Pancreas (tissue), 10 donors: Measurements from ENCODE around the gene USP1. TPM values are rescaled to one million over a fixed set of nuclear protein-coding genes. Genes with fewer than 3 reads are reported as not detected.

ENCODE experiments used
- ATAC-seq, 4 donors: fragments of 200-7000 bp; cut with Tn5 transposase; one replicate each; pipeline versions ENCODE4 v1.8.0 to v1.9.1; 2020; ENCODE audit warnings: mild to moderate bottlenecking in 4 of 4, moderate library complexity in 4 of 4
- DNase-seq, 6 donors: peaks; one replicate each; pipeline ENCODE4 v3.0.0-alpha.2; 2020
- FAIRE-seq: peaks from 2 replicates; lab custom pipeline; 2012; peaks lifted over from hg19 to GRCh38; lab: Jason Lieb, UNC
- H3K27ac ChIP-seq, 4 donors: fragments of 200-600 bp; sonication (generic); 1 replicate in 3 of 4; 2 replicates in 1 of 4; pipeline versions ENCODE4 v1.5.0 to v1.8.0; 2020
- H3K27me3 ChIP-seq, 4 donors: fragments of 200-600 bp; one replicate each; pipeline ENCODE4 v1.8.0; 2021
- H3K36me3 ChIP-seq, 3 donors: fragments of 200-600 bp; sonication (generic) in 1 of 3; one replicate each; pipeline versions ENCODE4 v1.5.0 to v1.8.0; 2020 to 2021
- H3K4me1 ChIP-seq, 3 donors: fragments of 200-600 bp; one replicate each; pipeline ENCODE4 v1.8.0; 2021
- H3K4me3 ChIP-seq, 4 donors: fragments of 200-600 bp; sonication (generic) in 2 of 4; one replicate each; pipeline versions ENCODE4 v1.5.0 to v1.8.0; 2020 to 2021
- H3K9me3 ChIP-seq, 4 donors: fragments of 200-600 bp; one replicate each; pipeline ENCODE4 v1.8.0; 2021
- WGBS, 2 donors: extraction: QIAGEN DNeasy Blood & Tissue Kit; methylation state at CpG; one replicate each; pipeline ENCODE4 v1.1.7; 2013; 5-methylcytosine and 5-hydroxymethylcytosine counted together
- intact Hi-C, 3 donors: fragments of 100-400 bp; cut with DNase I; formaldehyde crosslinking; loops; one replicate each; pipeline versions ENCODE4 v1.11.1 to v1.14.2; 2022
- polyA plus RNA-seq, 2 donors: library from polyadenylated mRNA; stranded (reverse); fragments of 200-250 nt; gene quantifications; one replicate each; pipeline ENCODE4 v1.2.3, GENCODE V29; 2013
- total RNA-seq, 6 donors: library from RNA; stranded (reverse); fragmentation: NEBNext Ultra II Directional in 4 of 6; extraction: Animal tissue kit (Norgen Biotek cat#: 25700) in 4 of 6; gene quantifications; one replicate each; pipeline versions ENCODE4 v1.2.1 to v1.2.4, GENCODE V29; 2021 to 2023
- TF ChIP-seq, protein P1 (sequence below), 4 donors: fragments of 200-600 bp; sonication (generic) in 3 of 4; IDR thresholded peaks; one replicate each; pipeline versions ENCODE4 v1.5.0 to v1.8.0; 2021; ENCODE audit warnings: antibody characterized with exemption in 4 of 4
- donor health status: healthy with polysubstance abuse.
- donor health status: DM: no; HTN: no; CAD: no; lungs with moderate emphysema.
- donor health status: DM: no; HTN: no; CAD: no.
- donor health status: control.
- donor health status: control.
- donor health status: Bipolar disorder and iron deficiency.
- donor health status: DM: yes; HTN: yes; CAD: no.
- donor health status: DM: no; HTN: no; CAD: no.
- donor health status: DM: no; HTN: no; CAD: no.
- donor health status: DM: yes; HTN: yes; CAD: no.

The USP1 gene
- total and polyA plus RNA-seq, 8 donors, result 3.6 to 12.8 (median 10.3) TPM

- no peak for FAIRE-seq
- no peak for ATAC-seq
- intact Hi-C loops, result no loop called here
These were observed 38.5 kb upstream of the USP1 start for GRCh38 chr1:62398377-62398776.

DNA sequence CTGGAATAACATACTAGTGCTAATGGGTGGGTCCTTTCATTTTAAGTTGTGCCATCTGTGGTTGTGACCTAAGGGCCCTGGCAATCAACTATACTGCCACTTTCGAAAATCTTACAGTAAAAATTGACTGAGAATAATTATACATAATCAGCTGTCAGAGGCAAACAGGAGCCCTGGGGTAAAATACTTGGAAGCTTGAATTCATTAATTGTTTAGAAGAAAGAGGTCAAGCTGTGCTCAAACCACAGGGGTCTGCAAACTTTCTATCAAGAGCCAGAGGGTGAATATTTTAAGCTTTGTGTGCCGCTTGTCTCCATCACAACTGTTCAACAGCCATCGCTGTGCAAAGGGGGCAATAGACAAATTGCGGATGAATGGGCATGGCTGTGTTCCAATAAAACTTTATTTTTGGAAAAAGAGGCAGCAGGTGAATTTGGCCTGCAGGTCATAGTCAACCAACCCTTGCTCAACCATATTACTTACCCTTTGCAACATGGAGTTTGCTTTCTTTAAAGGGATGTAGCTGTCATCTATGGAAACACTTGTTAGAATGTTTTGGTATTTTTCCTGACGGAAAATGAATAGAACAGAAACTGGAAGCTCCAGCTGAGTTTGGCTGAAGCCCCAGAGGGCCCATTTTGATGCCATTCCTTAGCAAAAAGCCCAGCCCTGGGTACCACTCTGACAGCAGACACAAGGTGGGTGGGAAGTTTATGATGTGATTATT is 35.7 kb upstream of the USP1 start:
- intact Hi-C loops, result loop anchor here in 1 of 3 donors (10.0 kb wide), 1 partner anchor 226 kb away; no protein-coding TSS in a partner anchor
- Histone ChIP-seq H3K4me3 (no peak overlapping the region), H3K9me3 (no peaks in the 10 kb centered on the region), H3K27ac (no peak overlapping the region), H3K36me3 (no peaks in the 10 kb centered on the region), H3K27me3 (no peaks in the 10 kb centered on the region), H3K4me1 (no peaks in the 10 kb centered on the region)
- DNase-seq (no peak), FAIRE-seq (no peak), ATAC-seq (no peak)
- TF ChIP-seq, protein P1, sequence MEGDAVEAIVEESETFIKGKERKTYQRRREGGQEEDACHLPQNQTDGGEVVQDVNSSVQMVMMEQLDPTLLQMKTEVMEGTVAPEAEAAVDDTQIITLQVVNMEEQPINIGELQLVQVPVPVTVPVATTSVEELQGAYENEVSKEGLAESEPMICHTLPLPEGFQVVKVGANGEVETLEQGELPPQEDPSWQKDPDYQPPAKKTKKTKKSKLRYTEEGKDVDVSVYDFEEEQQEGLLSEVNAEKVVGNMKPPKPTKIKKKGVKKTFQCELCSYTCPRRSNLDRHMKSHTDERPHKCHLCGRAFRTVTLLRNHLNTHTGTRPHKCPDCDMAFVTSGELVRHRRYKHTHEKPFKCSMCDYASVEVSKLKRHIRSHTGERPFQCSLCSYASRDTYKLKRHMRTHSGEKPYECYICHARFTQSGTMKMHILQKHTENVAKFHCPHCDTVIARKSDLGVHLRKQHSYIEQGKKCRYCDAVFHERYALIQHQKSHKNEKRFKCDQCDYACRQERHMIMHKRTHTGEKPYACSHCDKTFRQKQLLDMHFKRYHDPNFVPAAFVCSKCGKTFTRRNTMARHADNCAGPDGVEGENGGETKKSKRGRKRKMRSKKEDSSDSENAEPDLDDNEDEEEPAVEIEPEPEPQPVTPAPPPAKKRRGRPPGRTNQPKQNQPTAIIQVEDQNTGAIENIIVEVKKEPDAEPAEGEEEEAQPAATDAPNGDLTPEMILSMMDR (IDR thresholded peaks at IDR 0.05), result no peak
- WGBS, 2 donors, result 91 to 92% methylated on average over 5 of the region's 5 CpGs

More at GRCh38 chr1:62398377-62398776, 38.5 kb upstream of the USP1 start:
- no peak overlapping the region for H3K4me3 ChIP-seq
- H3K4me1 ChIP-seq, result no peaks in the 10 kb centered on the region
- no peak for DNase-seq
- no peak overlapping the region for H3K27ac ChIP-seq
- no peaks in the 10 kb centered on the region for H3K27me3 ChIP-seq
- TF ChIP-seq, protein P1 (IDR thresholded peaks at IDR 0.05), result no peak
- 88 to 93% methylated on average over 6 to 8 of the region's 8 CpGs for WGBS, 2 donors
- H3K9me3 ChIP-seq, result no peaks in the 10 kb centered on the region
- H3K36me3 ChIP-seq, result no peaks in the 10 kb centered on the region

- H3K36me3 ChIP-seq, result no peaks in the 10 kb centered on the region
- FAIRE-seq (no peak), ATAC-seq (no peak), DNase-seq (no peak)
- 90 to 98% methylated on average over 2 of the region's 2 CpGs for WGBS, 2 donors
- no peaks in the 10 kb centered on the region for H3K9me3 ChIP-seq
- H3K4me3 ChIP-seq, result no peak overlapping the region
- TF ChIP-seq, protein P1 (IDR thresholded peaks at IDR 0.05), result no peak
- no peak overlapping the region for H3K27ac ChIP-seq
- intact Hi-C loops, result loop anchor here in 1 of 3 donors (10.0 kb wide), 1 partner anchor 230 kb away; no protein-coding TSS in a partner anchor
- no peaks in the 10 kb centered on the region for H3K4me1 ChIP-seq
- H3K27me3 ChIP-seq, result no peaks in the 10 kb centered on the region
These were observed 31.6 kb upstream of the USP1 start for GRCh38 chr1:62405247-62405646.

GRCh38 chr1:62406576-62406975 is 30.3 kb upstream of the USP1 start:
- no peaks in the 10 kb centered on the region for H3K4me1 ChIP-seq
- TF ChIP-seq, protein P1 (IDR thresholded peaks at IDR 0.05), result no peak
- FAIRE-seq (no peak), ATAC-seq (no peak), DNase-seq (no peak)
- H3K4me3 ChIP-seq, result no peak overlapping the region
- WGBS, 2 donors, result 73 to 78% methylated on average over 3 of the region's 3 CpGs
- no peak overlapping the region for H3K27ac ChIP-seq
- no peaks in the 10 kb centered on the region for H3K27me3 ChIP-seq
- no peaks in the 10 kb centered on the region for H3K36me3 ChIP-seq
- intact Hi-C loops, result loop anchor here (2.0 to 10.0 kb wide), 3 partner anchors 230 to 232 kb away; no protein-coding TSS in a partner anchor
- no peaks in the 10 kb centered on the region for H3K9me3 ChIP-seq
